ENCODE results near the gene EGFL7.

The EGFL7 gene

GRCh38 chr9:136674786-136675349 lies 12.2 kb downstream of the EGFL7 start:
- H3K27me3 ChIP-seq (ENCODE audit: control insufficient read depth, insufficient read depth, low read length), result peaks cover 5% of the 10 kb centered on the region
- H3K9ac ChIP-seq (ENCODE audit: low read depth, low read length), result no peak overlapping the region
- peaks cover 2% of the 10 kb centered on the region for H3K36me3 ChIP-seq (ENCODE audit: insufficient read depth, low read length)
- H3K4me2 ChIP-seq (ENCODE audit: low read length), result no peak overlapping the region
- H3K4me1 ChIP-seq (ENCODE audit: control insufficient read depth, insufficient read depth, low read length), result no peaks in the 10 kb centered on the region
- no peak overlapping the region for H3K4me3 ChIP-seq (ENCODE audit: low read length)
- H3K9me3 ChIP-seq (replicated peaks; ENCODE audit: low read length), result no peaks in the 10 kb centered on the region

- Histone ChIP-seq H3K9me3 (replicated peaks; ENCODE audit: low read length) (no peaks in the 10 kb centered on the region), H3K36me3 (ENCODE audit: insufficient read depth, low read length) (peaks cover 2% of the 10 kb centered on the region), H3K4me3 (ENCODE audit: low read length) (no peak overlapping the region), H3K27me3 (ENCODE audit: control insufficient read depth, insufficient read depth, low read length) (no peaks in the 10 kb centered on the region), H3K4me1 (ENCODE audit: control insufficient read depth, insufficient read depth, low read length) (no peaks in the 10 kb centered on the region), H3K9ac (ENCODE audit: low read depth, low read length) (no peak overlapping the region), H3K4me2 (ENCODE audit: low read length) (no peak overlapping the region)
Measured at GRCh38 chr9:136675477-136676296, 13.0 kb downstream of the EGFL7 start.

- no peak overlapping the region for H3K9ac ChIP-seq (ENCODE audit: low read depth, low read length)
- H3K9me3 ChIP-seq (replicated peaks; ENCODE audit: low read length), result no peaks in the 10 kb centered on the region
- H3K4me3 ChIP-seq (ENCODE audit: low read length), result no peak overlapping the region
- peaks cover 2% of the 10 kb centered on the region for H3K36me3 ChIP-seq (ENCODE audit: insufficient read depth, low read length)
- H3K4me2 ChIP-seq (ENCODE audit: low read length), result no peak overlapping the region
- no peaks in the 10 kb centered on the region for H3K27me3 ChIP-seq (ENCODE audit: control insufficient read depth, insufficient read depth, low read length)
- no peaks in the 10 kb centered on the region for H3K4me1 ChIP-seq (ENCODE audit: control insufficient read depth, insufficient read depth, low read length)
Measured at GRCh38 chr9:136676297-136676794, 13.6 kb downstream of the EGFL7 start.

- H3K4me3 ChIP-seq (ENCODE audit: low read length), result no peak overlapping the region
- H3K4me2 ChIP-seq (ENCODE audit: low read length), result no peak overlapping the region
- H3K27me3 ChIP-seq (ENCODE audit: control insufficient read depth, insufficient read depth, low read length), result no peaks in the 10 kb centered on the region
- H3K9me3 ChIP-seq (replicated peaks; ENCODE audit: low read length), result no peaks in the 10 kb centered on the region
- H3K4me1 ChIP-seq (ENCODE audit: control insufficient read depth, insufficient read depth, low read length), result no peaks in the 10 kb centered on the region
- H3K36me3 ChIP-seq (ENCODE audit: insufficient read depth, low read length), result peaks cover 2% of the 10 kb centered on the region
- H3K9ac ChIP-seq (ENCODE audit: low read depth, low read length), result no peak overlapping the region
Measured at GRCh38 chr9:136676920-136677686, 14.4 kb downstream of the EGFL7 start.

GRCh38 chr9:136678034-136678433 lies 15.3 kb downstream of the EGFL7 start:
- Histone ChIP-seq H3K36me3 (ENCODE audit: insufficient read depth, low read length) (peaks cover 2% of the 10 kb centered on the region), H3K4me3 (ENCODE audit: low read length) (no peak overlapping the region), H3K9me3 (replicated peaks; ENCODE audit: low read length) (no peaks in the 10 kb centered on the region), H3K9ac (ENCODE audit: low read depth, low read length) (no peak overlapping the region), H3K27me3 (ENCODE audit: control insufficient read depth, insufficient read depth, low read length) (no peaks in the 10 kb centered on the region), H3K4me1 (ENCODE audit: control insufficient read depth, insufficient read depth, low read length) (no peaks in the 10 kb centered on the region), H3K4me2 (ENCODE audit: low read length) (no peak overlapping the region)

- Histone ChIP-seq H3K27me3 (ENCODE audit: control insufficient read depth, insufficient read depth, low read length) (no peaks in the 10 kb centered on the region), H3K9me3 (replicated peaks; ENCODE audit: low read length) (no peaks in the 10 kb centered on the region), H3K4me1 (ENCODE audit: control insufficient read depth, insufficient read depth, low read length) (no peaks in the 10 kb centered on the region), H3K36me3 (ENCODE audit: insufficient read depth, low read length) (peaks cover 2% of the 10 kb centered on the region), H3K9ac (ENCODE audit: low read depth, low read length) (no peak overlapping the region), H3K4me3 (ENCODE audit: low read length) (no peak overlapping the region), H3K4me2 (ENCODE audit: low read length) (no peak overlapping the region)
Measured at GRCh38 chr9:136678624-136679023, 15.9 kb downstream of the EGFL7 start.

GRCh38 chr9:136679431-136679941 lies 16.8 kb downstream of the EGFL7 start:
- no peak overlapping the region for H3K9ac ChIP-seq (ENCODE audit: low read depth, low read length)
- H3K9me3 ChIP-seq (replicated peaks; ENCODE audit: low read length), result no peaks in the 10 kb centered on the region
- H3K36me3 ChIP-seq (ENCODE audit: insufficient read depth, low read length), result peaks cover under 1% of the 10 kb centered on the region
- no peak overlapping the region for H3K4me3 ChIP-seq (ENCODE audit: low read length)
- H3K27me3 ChIP-seq (ENCODE audit: control insufficient read depth, insufficient read depth, low read length), result no peaks in the 10 kb centered on the region
- no peak overlapping the region for H3K4me2 ChIP-seq (ENCODE audit: low read length)
- H3K4me1 ChIP-seq (ENCODE audit: control insufficient read depth, insufficient read depth, low read length), result no peaks in the 10 kb centered on the region

- H3K9ac ChIP-seq (ENCODE audit: low read depth, low read length), result no peak overlapping the region
- H3K4me2 ChIP-seq (ENCODE audit: low read length), result no peak overlapping the region
- H3K9me3 ChIP-seq (replicated peaks; ENCODE audit: low read length), result no peaks in the 10 kb centered on the region
- peaks cover 11% of the 10 kb centered on the region for H3K4me1 ChIP-seq (ENCODE audit: control insufficient read depth, insufficient read depth, low read length)
- H3K27me3 ChIP-seq (ENCODE audit: control insufficient read depth, insufficient read depth, low read length), result no peaks in the 10 kb centered on the region
- no peaks in the 10 kb centered on the region for H3K36me3 ChIP-seq (ENCODE audit: insufficient read depth, low read length)
- H3K4me3 ChIP-seq (ENCODE audit: low read length), result no peak overlapping the region
Measured at GRCh38 chr9:136681029-136681428, 18.3 kb downstream of the EGFL7 start.

- peaks cover 14% of the 10 kb centered on the region for H3K4me1 ChIP-seq (ENCODE audit: control insufficient read depth, insufficient read depth, low read length)
- no peaks in the 10 kb centered on the region for H3K36me3 ChIP-seq (ENCODE audit: insufficient read depth, low read length)
- H3K27me3 ChIP-seq (ENCODE audit: control insufficient read depth, insufficient read depth, low read length), result no peaks in the 10 kb centered on the region
- H3K9me3 ChIP-seq (replicated peaks; ENCODE audit: low read length), result no peaks in the 10 kb centered on the region
- H3K9ac ChIP-seq (ENCODE audit: low read depth, low read length), result no peak overlapping the region
- H3K4me3 ChIP-seq (ENCODE audit: low read length), result no peak overlapping the region
- H3K4me2 ChIP-seq (ENCODE audit: low read length), result no peak overlapping the region
Measured at GRCh38 chr9:136681945-136682699, 19.4 kb downstream of the EGFL7 start.

- Histone ChIP-seq H3K36me3 (ENCODE audit: insufficient read depth, low read length) (no peaks in the 10 kb centered on the region), H3K9ac (ENCODE audit: low read depth, low read length) (no peak overlapping the region), H3K4me3 (ENCODE audit: low read length) (no peak overlapping the region), H3K27me3 (ENCODE audit: control insufficient read depth, insufficient read depth, low read length) (no peaks in the 10 kb centered on the region), H3K9me3 (replicated peaks; ENCODE audit: low read length) (no peaks in the 10 kb centered on the region), H3K4me1 (ENCODE audit: control insufficient read depth, insufficient read depth, low read length) (peaks cover 14% of the 10 kb centered on the region), H3K4me2 (ENCODE audit: low read length) (no peak overlapping the region)
Measured at GRCh38 chr9:136682710-136683109, 20.0 kb downstream of the EGFL7 start.
